Measurements from ENCODE around the gene RASIP1. TPM values are rescaled to one million over a fixed set of nuclear protein-coding genes. Genes with fewer than 3 reads are reported as not detected.

The RASIP1 gene
- total RNA-seq, 1 experiment from 2014 or later: 0.51 TPM

DNA sequence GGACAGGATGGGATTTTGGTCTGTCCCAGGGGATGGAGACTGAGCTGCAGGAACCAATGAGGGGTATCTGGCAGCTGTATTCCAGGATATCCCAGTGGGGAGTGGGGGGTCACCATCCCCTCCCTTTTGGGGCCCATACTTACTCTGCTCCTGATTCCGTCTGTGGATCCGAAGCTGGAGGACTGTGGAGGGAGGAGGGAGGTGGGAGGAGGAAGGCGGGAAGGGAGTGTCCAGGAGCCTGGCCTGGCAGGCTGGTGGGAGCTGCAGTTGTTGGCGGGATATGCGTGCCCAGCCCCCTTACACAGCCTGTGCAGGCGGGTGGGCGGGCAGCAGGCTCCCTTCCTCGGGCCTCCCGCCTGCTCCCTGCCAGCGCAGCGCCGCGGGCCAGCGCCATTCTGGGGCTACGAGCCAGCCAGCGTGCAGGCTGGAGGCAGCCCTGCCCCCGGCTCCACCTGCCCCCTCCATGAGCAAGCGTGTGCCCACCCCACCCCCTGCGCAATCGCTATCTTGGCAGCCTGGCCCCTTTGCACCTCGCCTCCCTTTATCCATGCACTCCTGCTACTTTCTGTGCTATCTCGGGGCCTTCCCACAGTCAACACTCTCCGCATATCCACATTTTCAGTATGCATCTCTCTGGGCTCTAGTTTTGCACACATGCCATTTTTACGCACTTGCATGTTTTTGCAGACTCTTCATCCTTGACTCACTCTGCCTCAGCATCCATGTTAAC lies 23.7 kb downstream of the RASIP1 start:
- BruUV-seq (replicated peaks): no TSS peak
- CTCF ChIA-PET: no interaction called here

GRCh38 chr19:48715681-48716171 lies 24.7 kb downstream of the RASIP1 start:
- DNase-seq: no peak
- no peaks in the 10 kb centered on the region for H3K36me3 ChIP-seq (ENCODE audit: low read depth, low read length)
- no peaks in the 10 kb centered on the region for H3F3A ChIP-seq (ENCODE audit: low read length, unreplicated experiment)
- intact Hi-C loops (cut with micrococcal nuclease): no loop called here
- H3K27me3 ChIP-seq (ENCODE audit: low read length): no peaks in the 10 kb centered on the region
- no peak for ATAC-seq
- no peak overlapping the region for H3K4me3 ChIP-seq (ENCODE audit: low read length)
- ChIA-PET CTCF (no interaction called here), POLR2A (ENCODE audit: unreplicated experiment) (no interaction called here)
- no peaks in the 10 kb centered on the region; the same call in 1 of the 2 replicates for H3K4me1 ChIP-seq (ENCODE audit: insufficient read depth, low read length)
- H3K9me3 ChIP-seq (ENCODE audit: low read length): no peaks in the 10 kb centered on the region
- TF ChIP-seq, protein P1, sequence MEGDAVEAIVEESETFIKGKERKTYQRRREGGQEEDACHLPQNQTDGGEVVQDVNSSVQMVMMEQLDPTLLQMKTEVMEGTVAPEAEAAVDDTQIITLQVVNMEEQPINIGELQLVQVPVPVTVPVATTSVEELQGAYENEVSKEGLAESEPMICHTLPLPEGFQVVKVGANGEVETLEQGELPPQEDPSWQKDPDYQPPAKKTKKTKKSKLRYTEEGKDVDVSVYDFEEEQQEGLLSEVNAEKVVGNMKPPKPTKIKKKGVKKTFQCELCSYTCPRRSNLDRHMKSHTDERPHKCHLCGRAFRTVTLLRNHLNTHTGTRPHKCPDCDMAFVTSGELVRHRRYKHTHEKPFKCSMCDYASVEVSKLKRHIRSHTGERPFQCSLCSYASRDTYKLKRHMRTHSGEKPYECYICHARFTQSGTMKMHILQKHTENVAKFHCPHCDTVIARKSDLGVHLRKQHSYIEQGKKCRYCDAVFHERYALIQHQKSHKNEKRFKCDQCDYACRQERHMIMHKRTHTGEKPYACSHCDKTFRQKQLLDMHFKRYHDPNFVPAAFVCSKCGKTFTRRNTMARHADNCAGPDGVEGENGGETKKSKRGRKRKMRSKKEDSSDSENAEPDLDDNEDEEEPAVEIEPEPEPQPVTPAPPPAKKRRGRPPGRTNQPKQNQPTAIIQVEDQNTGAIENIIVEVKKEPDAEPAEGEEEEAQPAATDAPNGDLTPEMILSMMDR (conservative IDR thresholded peaks at IDR 0.05; ENCODE audit: low read depth, low read length): no peak
- TF ChIP-seq EZH2phosphoT487 (IDR thresholded peaks at IDR 0.05; ENCODE audit: borderline replicate concordance, low read length): no peak
- no peak for TF ChIP-seq EZH2 (IDR thresholded peaks at IDR 0.05; ENCODE audit: low read length, unreplicated experiment)
- no peaks in the 10 kb centered on the region for H3K9me2 ChIP-seq (replicated peaks; ENCODE audit: low read length)
- H2AFZ ChIP-seq (ENCODE audit: low read length): no peak overlapping the region
- H4K20me1 ChIP-seq (ENCODE audit: low read length): no peaks in the 10 kb centered on the region
- no peak overlapping the region for H3K9ac ChIP-seq (ENCODE audit: low read length)
- H3K79me2 ChIP-seq (ENCODE audit: low read length): peaks cover 9% of the 10 kb centered on the region
- H3K27ac ChIP-seq (ENCODE audit: low read length): no peak overlapping the region
- no TSS peak for BruUV-seq (replicated peaks)
- peak overlapping the region; percentile 91; the same call in 1 of the 2 replicates for H3K4me2 ChIP-seq (ENCODE audit: low read length)

More for the DNA sequence above, 23.7 kb downstream of the RASIP1 start:
- Histone ChIP-seq H3K4me2 (ENCODE audit: low read length) (peak overlapping the region; percentile 34; the same call in 1 of the 2 replicates), H2AFZ (ENCODE audit: low read length) (no peak overlapping the region), H3K4me1 (ENCODE audit: insufficient read depth, low read length) (no peaks in the 10 kb centered on the region; the same call in 1 of the 2 replicates), H3K9me3 (ENCODE audit: low read length) (no peaks in the 10 kb centered on the region), H3K27ac (ENCODE audit: low read length) (no peak overlapping the region), H3K9ac (ENCODE audit: low read length) (no peak overlapping the region), H3F3A (ENCODE audit: low read length, unreplicated experiment) (no peaks in the 10 kb centered on the region), H3K4me3 (ENCODE audit: low read length) (no peak overlapping the region), H3K79me2 (ENCODE audit: low read length) (peaks cover 9% of the 10 kb centered on the region), H3K9me2 (replicated peaks; ENCODE audit: low read length) (no peaks in the 10 kb centered on the region), H3K36me3 (ENCODE audit: low read depth, low read length) (no peaks in the 10 kb centered on the region), H3K27me3 (ENCODE audit: low read length) (no peaks in the 10 kb centered on the region), H4K20me1 (ENCODE audit: low read length) (no peaks in the 10 kb centered on the region)
- DNase-seq: no peak
- TF ChIP-seq EZH2phosphoT487 (IDR thresholded peaks at IDR 0.05; ENCODE audit: borderline replicate concordance, low read length): no peak
- no peak for TF ChIP-seq EZH2 (IDR thresholded peaks at IDR 0.05; ENCODE audit: low read length, unreplicated experiment)
- TF ChIP-seq, protein P1 (conservative IDR thresholded peaks at IDR 0.05; ENCODE audit: low read depth, low read length): no peak
- POLR2A ChIA-PET (ENCODE audit: unreplicated experiment): no interaction called here
- intact Hi-C loops (cut with micrococcal nuclease): no loop called here
- ATAC-seq: no peak

Data from PC-3 (cell line).